Esophagus muscularis mucosa (tissue), 4 donors: ENCODE results near the gene NFKB2.

Source experiments
- CTCF ChIP-seq, 3 experiments: fragments of 200-600 bp in 2 of 3; fragments of 450-650 bp in 1 of 3; sonication (generic) in 2 of 3; IDR thresholded peaks; one replicate each; pipeline ENCODE4 v1.5.1; 2017 to 2019; ENCODE audit warnings: antibody characterized with exemption in 3 of 3, mild to moderate bottlenecking in 2 of 3, moderate library complexity in 1 of 3
- EP300 ChIP-seq: sonication (generic); formaldehyde crosslinking; IDR thresholded peaks from one replicate; pipeline ENCODE4 v1.6.1; 2017; ENCODE audit warnings: antibody characterized with exemption
- POLR2A ChIP-seq: fragments of 450-650 bp; IDR thresholded peaks from one replicate; pipeline ENCODE4 v1.6.1; 2017; ENCODE audit warnings: antibody characterized with exemption, moderate library complexity, mild to moderate bottlenecking, low read depth
- POLR2AphosphoS5 ChIP-seq, 2 donors: sonication (generic); formaldehyde crosslinking; IDR thresholded peaks; one replicate each; pipeline ENCODE4 v1.6.1; 2017; ENCODE audit warnings: antibody characterized with exemption in 2 of 2

DNA sequence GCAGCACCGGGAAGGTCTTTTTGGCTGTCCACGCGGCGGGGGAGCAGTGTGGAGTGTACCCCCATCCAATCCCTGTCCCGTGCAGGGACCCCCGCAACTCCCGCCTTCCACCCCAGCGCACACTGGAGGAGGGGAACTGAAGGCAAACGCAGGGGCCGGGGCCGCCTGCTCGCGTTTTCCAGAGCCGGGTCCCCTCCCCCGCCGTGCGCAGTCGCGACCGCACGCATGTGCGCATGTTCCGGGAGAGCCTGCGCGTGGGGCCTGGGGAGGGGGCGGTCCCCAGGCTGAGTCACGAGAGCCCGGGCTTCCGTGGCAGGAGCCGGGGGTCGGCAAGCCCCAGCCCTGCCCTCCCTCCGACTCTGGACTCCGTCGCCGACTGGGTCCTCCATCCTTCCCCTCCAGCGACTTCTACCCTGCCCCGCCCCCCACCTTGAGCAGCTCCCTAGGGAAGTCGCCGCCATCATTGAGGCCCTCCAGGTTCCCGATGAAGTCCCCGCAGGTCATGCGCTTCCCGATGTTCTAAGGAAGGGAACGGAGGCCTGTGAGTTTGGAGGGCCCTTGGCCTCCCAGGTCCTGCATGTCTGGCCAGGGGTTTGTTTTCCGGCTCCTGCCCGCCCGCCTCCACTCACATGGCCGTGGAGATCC, 15.0 kb downstream of the NFKB2 start:
- TF ChIP-seq POLR2AphosphoS5 (IDR thresholded peaks at IDR 0.05) (peak; percentile 70 to 72), CTCF (IDR thresholded peaks at IDR 0.05) (no peak), POLR2A (no peak), EP300 (no peak)
